SW480 (cell line): Measurements from ENCODE around the gene MORN4.
A peak's percentile ranks its signal among the peaks of the same experiment; 100 is the strongest.
"Not testable (repeated sequence)": the region's sequence is repeated elsewhere in the genome, so short reads cannot be mapped to it uniquely, and the experiment has no call there.

ENCODE experiments used
- DNase-seq: peaks from one replicate; pipeline ENCODE4 v3.0.0-alpha.2; 2016; ENCODE audit warnings: low spot score

MORN4 gene

DNA sequence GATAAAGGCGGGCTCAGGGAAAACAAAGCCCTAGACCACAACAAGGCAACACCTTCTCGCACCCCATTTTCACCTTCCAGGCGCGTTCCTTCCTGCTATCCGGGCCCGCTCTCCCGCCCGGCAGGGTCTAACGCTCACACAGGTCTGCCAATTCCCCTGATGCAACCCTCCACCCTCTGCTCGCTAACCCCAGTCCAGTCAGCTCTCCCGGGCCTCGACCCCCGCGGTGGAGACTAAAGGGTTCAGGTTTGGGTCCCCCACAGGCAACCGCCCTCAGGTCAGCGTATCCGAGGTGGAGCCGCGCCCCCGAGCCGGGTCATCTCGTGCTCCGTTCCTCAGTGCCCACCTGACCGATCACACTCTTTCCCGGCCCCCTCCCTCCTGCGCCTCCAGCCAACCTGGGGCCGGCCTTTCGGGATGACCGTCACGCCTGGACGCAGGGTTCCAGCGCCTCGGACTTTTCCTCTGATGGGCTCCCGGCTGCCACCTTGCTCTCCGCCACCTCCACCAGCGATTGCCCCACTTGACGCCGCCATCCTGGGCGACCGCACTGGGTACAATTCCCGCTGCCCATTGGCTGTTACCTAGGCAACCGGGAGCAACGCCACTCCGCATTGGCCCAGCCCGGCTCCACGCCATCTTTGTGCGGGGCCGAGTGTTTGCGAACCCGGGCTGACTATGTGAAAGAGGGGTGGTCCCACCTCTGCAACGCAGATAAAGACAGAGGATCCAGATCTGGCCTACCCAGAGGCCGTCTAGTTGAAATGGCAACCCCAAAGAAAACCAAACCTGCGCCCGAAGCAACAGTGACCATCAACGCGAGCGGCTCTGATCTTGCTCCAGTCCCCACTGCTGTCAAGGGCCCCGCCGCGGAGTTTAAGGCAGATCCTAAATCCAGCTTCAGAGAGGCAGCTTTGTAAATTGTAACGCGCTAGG lies at the start of gene MORN4:
MORN4 (minus strand) TSS at position 552 of the 936 bp plus-strand sequence. CDS start 13,847 bp downstream, outside the sequence.
- peak; percentile 90 for DNase-seq

DNA sequence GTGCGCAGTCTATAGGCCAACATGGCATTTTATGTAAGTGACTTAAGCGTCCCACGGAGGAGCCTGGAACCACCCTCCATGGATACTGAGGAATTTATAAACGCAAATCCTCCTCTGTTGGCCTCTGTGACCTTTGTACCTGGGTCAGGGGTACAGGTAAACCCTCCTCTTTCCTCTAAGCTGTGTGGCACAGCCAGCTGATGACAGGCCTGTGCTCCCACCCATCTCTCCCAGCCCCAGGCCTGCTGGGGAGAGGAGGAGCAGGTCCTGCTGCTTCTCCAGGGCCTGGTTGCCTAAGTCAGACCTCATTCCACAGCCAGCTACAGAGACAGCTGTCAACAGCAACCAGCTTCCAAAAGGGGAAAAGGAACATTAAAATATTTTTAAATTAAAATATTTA lies 48.7 kb upstream of the MORN4 start:
- DNase-seq = no peak

DNA sequence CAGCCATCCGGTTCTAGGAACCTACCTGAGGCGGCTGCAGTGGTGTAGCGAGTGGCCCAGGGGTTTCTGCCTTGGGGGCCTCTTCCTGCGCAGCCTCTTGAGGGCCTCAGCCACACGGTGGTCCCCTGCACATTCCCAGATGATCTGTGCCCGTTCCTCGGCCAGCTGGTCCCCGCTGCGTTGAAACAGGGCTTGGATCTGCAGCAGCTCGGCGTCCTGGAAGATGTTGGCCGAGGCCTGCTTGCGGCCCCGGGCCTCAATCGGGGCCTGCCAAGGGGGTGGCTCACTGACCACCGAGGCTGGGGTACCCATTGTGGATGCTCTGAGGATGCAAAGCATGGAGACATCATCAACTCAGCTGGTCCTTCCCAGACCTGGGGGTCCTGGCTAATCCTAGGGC lies 46.3 kb upstream of the MORN4 start:
- no peak for DNase-seq

DNA sequence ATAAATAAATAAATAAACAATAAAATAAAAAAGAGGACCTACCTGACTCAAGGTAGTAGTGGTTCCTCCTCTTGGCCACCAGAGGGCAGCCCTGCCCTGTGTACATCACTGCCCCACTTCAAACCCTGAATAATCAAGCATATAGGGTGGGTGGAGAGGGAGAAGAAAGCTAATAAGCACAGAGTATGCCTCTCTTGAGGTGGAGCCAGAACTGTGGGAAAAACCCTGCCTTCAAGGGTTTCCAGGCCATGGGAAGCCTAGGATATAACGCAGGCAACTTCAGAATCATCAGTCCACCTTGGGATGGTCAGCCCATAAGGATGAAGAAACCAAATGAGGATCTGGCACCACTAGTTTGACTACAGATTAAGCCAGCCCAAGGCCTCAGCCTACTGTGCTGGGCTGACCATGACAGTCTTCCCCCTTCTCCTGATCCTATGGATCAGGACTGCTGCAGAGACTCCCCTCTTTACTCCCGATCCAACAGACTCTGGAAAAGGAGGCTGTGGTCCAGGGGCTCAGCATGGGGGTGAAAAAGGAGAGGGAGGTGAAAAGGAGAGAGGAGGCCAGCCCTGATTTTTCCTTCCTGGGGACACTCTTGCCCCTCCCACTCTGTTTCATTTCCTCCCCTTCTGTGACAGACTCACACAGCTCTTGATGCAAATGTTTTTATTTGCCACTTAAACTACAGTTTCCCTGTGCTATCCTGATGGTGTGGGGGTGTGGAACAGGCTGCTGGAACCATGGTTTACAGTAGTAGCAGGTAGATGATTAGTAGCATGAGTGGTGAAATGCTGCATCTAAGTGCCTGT lies 43.7 kb upstream of the MORN4 start:
- DNase-seq = peak; percentile 80

DNA sequence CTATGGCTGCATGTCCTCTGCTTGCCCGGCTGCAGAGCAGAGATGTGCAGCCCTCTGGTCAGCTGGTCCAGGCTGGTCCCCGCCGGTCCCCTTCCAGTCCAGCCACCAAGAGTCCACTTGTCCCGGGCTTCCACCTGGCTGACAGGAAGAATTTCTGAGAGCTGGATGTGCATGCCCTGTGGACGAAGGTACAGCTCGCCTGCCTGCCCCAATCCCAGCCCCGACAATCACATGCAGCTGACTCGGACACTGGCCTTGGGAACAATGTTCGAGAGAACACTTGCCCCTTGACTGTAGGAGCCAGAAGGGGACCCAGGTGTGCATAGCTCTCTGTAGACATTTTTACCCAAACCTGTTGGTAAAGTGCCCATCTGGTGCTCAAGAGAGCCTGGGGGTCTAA lies 41.9 kb upstream of the MORN4 start:
- no peak for DNase-seq

DNA sequence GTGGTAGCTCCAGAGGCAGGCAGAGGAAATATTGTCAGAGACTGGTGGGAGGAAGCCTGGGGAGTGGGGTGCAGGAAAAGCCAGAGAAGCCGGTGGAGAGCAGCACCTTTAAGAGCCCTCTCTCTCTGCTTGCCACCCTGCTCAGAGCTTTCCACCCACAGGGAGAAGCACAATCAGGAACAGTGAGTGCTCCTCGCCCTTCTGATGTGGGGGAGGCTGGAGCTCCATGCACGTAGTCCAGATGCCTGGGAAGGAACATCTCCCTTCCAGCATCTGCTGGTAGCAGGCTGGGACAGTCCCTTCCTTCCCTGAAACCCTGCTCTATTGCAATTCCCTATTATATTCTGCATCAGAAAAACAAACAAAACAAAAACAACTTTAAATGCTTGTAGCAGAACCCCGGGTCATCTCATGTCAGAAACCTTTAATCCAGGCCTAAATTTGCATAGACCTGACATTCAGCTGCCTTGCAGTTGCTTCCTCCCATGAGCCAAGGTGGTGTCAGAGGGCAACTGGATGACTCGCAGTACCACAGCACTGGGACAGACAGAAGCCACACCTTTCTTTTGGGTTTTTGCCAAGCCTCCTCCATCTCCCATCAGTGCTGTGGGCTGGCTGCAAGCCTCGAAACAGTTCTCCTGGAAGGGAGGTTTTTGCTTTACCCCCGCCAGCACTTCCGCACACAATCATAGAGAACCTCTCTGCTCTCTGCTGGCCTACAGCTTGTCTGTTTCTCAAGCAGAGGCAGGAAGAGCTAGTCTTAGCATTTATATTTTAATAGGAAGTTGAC lies 40.6 kb upstream of the MORN4 start:
- peak; percentile 36 for DNase-seq

DNA sequence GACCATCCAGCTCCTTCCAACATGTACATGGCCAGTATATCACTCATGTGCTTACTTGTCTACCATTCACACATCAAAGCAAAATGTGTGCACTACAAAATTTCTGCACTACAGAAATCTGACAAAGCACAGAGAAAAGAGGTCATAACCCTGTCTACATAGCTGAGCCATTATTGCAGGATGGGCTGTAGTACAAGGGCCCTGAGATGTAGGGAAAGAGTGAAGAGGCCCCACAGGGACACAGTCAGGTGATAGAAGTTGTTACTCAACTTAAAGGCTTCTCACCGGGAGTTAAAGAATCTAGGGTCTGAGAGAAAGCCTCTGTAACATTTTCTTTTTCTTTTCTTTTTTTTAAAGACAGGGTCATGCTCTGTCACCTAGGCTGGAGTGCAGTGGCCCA lies 36.3 kb upstream of the MORN4 start:
- DNase-seq = no peak

DNA sequence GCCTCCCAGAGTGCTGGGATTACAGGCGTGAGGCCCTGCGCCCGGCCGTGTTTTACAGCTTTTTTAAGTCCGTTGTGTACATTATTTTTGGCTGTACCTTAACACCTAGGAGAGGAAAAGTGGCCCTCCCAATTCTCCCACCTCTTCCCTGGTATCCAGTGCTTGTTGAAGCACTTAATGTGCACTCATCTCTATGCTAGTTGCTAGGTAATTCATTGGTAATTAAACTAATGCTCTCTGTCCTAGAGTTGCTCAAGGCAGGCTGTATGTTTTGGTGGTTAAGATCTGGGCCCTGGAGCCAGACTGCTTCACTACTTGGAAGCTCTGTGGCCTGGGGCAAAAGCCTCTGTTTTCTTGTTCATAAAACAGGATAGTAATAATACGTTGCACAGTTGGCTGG lies 34.2 kb upstream of the MORN4 start:
- no peak for DNase-seq

DNA sequence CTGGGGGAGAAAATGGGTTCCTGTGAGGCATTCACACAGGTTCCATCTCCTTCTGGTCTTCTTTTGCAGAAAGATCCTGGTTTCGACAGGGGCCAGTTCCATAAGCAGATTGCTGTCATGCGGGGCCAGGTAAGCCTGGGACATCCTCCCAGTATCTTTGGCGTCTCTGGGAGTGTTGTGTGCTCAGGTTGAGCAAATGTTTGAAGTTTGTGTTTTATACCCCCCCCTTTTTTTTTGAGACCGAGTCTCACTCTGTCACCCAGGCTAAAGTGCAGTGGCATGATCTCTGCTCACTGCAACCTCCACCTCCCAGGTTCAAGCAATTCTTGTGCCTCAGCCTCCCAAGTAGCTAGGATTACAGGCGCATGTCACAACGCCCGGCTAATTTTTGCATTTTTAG lies 33.7 kb upstream of the MORN4 start:
- DNase-seq = no peak

DNA sequence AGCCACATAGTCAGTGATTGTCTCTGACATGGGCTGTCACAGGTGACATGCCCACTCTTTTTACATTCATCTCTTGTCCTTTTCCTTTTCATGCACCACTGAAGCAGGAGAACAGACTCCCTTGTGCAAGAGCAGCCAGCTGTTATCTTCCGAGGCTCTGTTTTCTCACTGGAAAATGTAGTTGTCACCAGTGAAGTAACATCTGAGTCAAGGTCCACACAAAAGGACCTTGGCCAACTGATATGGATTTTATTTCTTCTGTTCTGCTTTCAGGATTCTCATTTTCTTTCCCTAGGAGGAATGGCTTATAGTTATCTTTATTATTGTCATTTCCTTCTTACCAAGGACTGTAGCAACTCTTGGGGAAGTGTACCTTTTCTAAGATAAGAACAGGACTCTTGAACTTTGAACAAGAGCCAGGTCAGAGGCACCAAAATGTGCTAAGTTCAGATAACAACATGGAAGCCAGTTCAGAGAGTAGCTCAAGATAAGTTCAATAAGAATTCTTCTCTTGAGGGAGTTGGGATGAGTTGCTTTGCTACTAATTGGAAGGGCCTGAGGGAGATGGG lies 31.1 kb upstream of the MORN4 start:
- no peak for DNase-seq

DNA sequence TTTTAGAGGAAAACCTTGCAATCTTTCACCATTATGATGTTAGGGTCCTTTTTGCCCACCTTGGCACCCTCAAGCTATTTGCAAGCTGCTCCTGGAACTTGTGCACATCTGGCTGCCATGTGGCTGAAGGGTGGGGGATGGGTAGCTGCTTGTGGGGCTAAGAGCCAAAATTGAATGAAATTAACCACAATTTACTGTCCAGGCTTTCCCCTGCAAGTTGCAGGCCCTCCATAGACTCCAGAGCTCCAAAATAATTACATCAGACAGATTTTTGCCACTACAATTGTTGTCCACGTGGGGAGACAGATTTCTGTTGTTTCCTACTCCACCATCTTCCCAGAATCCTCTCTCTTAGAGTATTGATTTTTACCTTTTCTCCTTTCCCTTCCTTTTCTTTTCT lies 26.3 kb upstream of the MORN4 start:
- DNase-seq = no peak

DNA sequence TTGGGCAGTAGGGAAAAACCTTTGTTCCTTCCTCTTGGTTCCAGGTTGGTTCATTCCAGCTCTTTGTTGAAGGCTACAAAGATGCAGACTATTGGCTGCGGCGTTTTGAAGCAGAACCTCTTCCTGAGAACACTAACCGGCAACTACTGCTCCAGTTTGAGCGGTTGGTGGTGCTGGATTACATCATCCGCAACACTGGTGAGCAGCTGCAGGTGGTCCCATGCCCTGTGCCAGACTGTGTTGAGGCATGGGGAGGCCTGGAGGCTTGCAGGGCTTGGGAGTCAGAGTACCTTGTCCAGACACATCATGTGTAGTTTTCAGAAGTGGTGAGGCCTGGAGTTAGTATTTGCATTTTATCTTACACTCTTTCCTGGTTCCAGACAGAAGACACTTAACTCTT lies 23.5 kb upstream of the MORN4 start:
- DNase-seq = no peak

DNA sequence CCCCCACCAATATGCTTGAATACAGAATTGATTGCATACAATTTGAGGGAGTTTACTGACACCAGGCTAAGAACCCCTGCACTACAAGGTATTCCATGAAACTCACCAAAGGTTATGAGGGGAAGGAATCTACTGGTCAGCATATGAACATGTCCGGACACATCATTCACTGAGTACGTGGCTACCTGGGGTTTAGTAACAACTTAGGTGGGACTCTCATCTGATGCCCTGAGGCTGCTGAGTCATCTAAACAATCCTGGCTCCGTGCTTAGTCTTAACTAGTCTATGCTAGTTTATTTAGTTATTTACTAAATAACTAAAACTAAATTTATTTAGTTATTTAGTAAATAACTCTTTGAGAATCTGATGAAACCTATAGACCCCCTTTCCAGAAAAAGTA lies 18.5 kb upstream of the MORN4 start:
- peak; percentile 8 for DNase-seq

DNA sequence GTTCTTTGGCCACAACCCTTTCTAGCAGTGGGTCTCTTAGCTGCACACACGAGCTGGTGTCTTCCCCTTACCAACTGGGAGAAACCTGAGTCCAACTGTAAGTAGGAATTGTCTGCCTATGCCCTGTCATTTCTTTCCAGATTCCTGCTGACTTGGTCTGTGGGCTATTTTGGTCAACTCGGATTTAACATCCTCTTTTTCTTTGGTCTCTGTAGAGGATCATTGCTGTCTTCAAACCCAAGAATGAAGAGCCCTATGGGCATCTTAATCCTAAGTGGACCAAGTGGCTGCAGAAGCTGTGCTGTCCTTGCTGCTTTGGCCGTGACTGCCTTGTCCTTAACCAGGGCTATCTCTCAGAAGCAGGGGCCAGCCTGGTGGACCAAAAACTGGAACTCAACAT lies 17.4 kb upstream of the MORN4 start:
- no peak for DNase-seq

DNA sequence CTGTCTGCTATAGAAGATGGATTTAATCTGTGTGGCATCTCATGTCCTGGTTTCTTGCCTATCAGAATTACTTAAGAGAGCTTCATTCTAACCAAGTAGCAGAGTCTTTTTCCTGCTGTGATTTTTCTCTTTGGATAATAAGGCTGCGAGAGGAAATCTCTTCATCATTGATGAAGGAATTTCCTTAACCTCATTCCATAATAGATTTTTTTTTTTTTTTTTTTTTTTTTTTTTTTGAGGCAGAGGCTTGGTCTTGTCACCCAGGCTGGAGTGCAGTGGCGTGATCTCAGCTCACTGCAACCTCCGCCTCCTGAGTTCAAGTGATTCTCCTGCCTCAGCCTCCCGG lies 16.1 kb upstream of the MORN4 start:
- not testable (repeated sequence) for DNase-seq

DNA sequence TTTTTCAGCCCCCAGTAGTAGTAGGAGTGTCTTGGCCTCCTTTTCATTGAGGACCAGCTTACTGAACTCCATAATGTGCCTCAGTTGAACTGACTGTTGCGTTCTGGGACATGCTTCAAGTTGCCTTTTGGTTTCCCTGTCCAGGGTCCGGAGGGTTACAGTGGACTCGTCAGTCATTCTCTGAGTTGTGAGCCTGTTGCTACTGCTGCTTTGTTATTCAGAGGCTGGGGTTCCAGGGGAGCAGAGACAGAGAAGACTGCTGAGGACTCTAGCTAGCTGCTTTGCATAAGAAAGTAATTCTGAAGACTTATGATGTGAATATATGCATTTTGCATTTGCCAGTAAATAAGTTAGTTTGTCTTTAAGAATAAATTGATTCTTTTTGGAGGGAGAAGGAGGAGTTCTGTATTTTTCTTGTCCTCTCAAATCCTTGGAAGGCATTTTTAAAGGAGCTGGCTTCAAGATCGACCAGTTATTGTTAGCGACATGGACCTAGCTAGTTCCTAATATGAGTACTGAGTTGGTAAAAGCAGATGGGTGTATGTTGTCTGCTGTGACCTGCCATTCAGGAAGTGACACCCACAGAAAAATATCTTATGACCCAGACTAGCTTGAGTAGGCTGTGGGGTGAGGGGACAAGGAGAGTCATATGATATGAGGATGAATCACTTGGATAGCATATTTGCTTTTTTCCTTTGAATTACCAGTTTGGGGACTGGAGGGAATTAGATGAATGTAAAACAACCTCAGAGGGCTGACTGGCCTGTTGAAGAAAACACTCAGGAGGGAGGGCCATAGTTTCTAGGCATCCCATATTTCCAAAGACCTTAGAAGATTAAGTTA lies 15.5 kb upstream of the MORN4 start:
- DNase-seq = peak; percentile 51

DNA sequence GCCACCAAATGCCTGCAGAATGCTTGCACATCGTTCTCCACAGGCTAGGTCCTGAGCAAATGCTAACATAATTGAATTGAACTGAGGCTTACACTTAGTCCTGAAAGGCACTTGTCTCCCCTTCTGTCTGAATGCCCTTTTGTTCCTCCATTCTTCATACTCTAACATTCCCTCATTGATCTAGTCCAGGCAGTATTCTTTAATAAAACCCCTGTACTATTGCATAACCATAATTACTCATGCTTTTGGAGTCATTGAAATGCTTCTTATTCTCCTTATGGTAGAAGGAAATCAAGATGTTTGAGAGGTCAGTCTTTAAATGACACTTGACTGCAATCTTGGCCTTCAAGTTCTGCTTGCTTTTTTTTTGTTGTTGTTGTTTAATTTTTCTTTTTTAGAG lies 14.3 kb upstream of the MORN4 start:
- peak; percentile 17 for DNase-seq

DNA sequence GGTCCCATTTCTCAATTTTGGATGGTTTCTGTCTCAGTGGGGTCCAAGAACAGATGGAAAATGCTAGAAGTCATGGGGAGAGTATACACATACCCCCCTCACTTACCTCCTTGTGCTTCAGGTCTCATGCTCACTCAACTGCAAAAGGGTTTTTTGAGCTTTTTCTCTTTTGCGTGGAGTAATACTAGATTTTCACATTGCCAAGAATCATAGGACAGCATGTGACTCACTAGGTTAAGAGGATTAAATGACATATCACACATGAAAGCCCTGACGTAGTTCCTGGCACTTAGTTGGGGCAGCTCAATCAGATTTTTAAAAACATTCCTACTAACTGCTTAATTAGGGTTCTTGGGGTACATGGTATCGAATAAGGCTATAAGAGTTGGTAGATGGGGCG lies 11.6 kb upstream of the MORN4 start:
- DNase-seq = no peak

DNA sequence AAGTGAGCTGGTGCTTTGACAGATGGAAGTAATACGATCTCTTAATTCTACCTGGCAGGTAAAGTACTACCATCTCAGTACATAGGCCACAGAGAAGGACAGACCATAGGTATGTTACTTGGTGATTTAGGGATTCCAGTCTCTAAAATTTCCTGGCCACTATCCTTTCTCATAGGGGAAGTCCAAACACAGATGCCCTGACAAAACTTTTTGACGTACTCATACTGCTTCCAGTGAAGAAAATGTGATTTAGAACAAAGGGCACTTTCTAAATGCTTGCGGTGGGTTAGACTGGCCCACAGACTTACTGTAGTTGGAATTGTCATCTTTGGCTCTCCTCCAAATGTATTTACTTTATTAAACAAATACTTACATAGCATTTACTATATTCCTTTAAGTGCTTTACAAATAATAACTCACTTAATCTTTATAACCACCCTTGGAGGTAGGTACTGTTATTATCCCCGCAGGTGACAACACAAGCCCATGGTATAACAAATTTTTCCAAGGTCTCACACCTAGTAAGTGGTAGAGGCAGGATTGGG lies 10.2 kb upstream of the MORN4 start:
- no peak for DNase-seq

DNA sequence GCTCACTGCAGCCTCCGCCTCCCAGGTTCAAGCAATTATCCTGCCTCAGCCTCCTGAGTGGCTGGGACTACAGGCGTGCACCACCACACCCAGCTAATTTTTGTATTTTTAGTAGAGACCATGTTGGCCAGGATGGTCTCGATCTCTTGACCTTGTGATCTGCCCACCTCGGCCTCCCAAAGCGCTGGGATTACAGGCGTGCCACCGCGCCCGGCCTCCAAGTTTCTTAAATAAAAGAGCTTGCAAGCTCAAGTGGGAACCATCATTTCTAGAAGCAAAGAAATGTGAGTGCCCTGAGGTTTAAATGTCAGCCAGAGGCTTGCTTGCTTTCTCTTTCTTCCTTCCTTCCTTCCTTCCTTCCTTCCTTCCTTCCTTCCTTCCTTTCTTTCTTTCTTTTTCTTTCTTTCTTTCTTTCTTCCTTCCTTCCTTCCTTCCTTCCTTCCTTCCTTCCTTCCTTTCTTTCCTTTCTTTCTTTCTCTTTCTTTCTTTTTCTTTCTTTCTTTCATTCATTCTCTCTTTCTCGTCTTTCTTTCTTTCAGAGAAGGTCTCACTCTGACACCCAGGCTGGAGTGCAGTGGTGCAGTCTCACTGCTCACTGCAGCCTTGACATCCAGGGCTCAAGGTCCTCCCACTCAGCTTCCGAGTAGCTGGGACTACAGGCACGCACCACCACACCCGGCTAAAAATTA lies 9.3 kb upstream of the MORN4 start:
- not testable (repeated sequence) for DNase-seq
